GM12892 (cell line): ENCODE measurements around the gene JAZF1.

ENCODE experiments used
- POLR2A ChIP-seq: IDR thresholded peaks from 2 replicates; pipeline ENCODE4 v1.6.1; 2011; ENCODE audit warnings: low read depth, low read length, control low read depth
- POLR2AphosphoS5 ChIP-seq: IDR thresholded peaks from 2 replicates; pipeline ENCODE4 v1.6.1; 2011; ENCODE audit warnings: low read depth, low read length, control low read depth

- TF ChIP-seq POLR2A (no peak), POLR2AphosphoS5 (no peak)
Observed at GRCh38 chr7:27861747-27862146, 318.8 kb downstream of the JAZF1 start.
